ENCODE measurements around the gene LRIF1. TPM values are rescaled to one million over a fixed set of nuclear protein-coding genes. Genes with fewer than 3 reads are reported as not detected.
"Not testable (repeated sequence)": the region's sequence is repeated elsewhere in the genome, so short reads cannot be mapped to it uniquely, and the experiment has no call there.

LRIF1 gene
- total RNA-seq, 6 donors from 2014 or later: 2.6 to 15.3 (median 7.2) TPM

GRCh38 chr1:110951161-110951560 is 12.6 kb downstream of the LRIF1 start:
- no peak overlapping the region for H3K27ac ChIP-seq
- no peaks in the 10 kb centered on the region for H3K27me3 ChIP-seq
- H3K9me3 ChIP-seq: peaks cover 0 to 3% (median 0%) of the 10 kb centered on the region in 4 donors
- H3K36me3 ChIP-seq: peaks cover 0 to 50% (median 18%) of the 10 kb centered on the region in 4 donors
- no peak overlapping the region for H3K4me3 ChIP-seq
- H3K4me1 ChIP-seq: no peaks in the 10 kb centered on the region
- WGBS, 2 donors: 77 to 79% methylated on average over 1 of the region's 1 CpG
- TF ChIP-seq POLR2A (IDR thresholded peaks at IDR 0.05): no peak
- no peak for TF ChIP-seq CTCF (IDR thresholded peaks at IDR 0.05)
- no peak for TF ChIP-seq POLR2AphosphoS5 (IDR thresholded peaks at IDR 0.05)
- TF ChIP-seq EP300 (IDR thresholded peaks at IDR 0.05): no peak
- ATAC-seq (ENCODE audit: low FRiP score in 2 of 2) (no peak), DNase-seq (no peak)

GRCh38 chr1:110948038-110948810 is 15.5 kb downstream of the LRIF1 start:
- TF ChIP-seq CTCF (IDR thresholded peaks at IDR 0.05) (no peak), POLR2A (IDR thresholded peaks at IDR 0.05) (no peak), EP300 (IDR thresholded peaks at IDR 0.05) (no peak), POLR2AphosphoS5 (IDR thresholded peaks at IDR 0.05) (no peak)
- no peak overlapping the region for H3K27ac ChIP-seq
- 86 to 92% methylated on average over 10 of the region's 10 CpGs for WGBS, 2 donors
- DNase-seq (no peak), ATAC-seq (ENCODE audit: low FRiP score in 2 of 2) (no peak)
- H3K36me3 ChIP-seq: peaks cover 0 to 54% (median 18%) of the 10 kb centered on the region in 4 donors
- no peak overlapping the region for H3K4me3 ChIP-seq
- H3K4me1 ChIP-seq: no peaks in the 10 kb centered on the region
- H3K9me3 ChIP-seq: no peaks in the 10 kb centered on the region
- no peaks in the 10 kb centered on the region for H3K27me3 ChIP-seq

- DNase-seq (no peak), ATAC-seq (ENCODE audit: low FRiP score in 2 of 2) (no peak)
- peaks cover 0 to 36% (median 14%) of the 10 kb centered on the region in 4 donors for H3K36me3 ChIP-seq
- TF ChIP-seq POLR2AphosphoS5 (IDR thresholded peaks at IDR 0.05): no peak
- TF ChIP-seq EP300 (IDR thresholded peaks at IDR 0.05): no peak
- TF ChIP-seq POLR2A (IDR thresholded peaks at IDR 0.05): no peak
- TF ChIP-seq CTCF (IDR thresholded peaks at IDR 0.05): no peak
- H3K4me3 ChIP-seq: no peak overlapping the region
- no peaks in the 10 kb centered on the region for H3K4me1 ChIP-seq
- no peaks in the 10 kb centered on the region for H3K9me3 ChIP-seq
- H3K27ac ChIP-seq: no peak overlapping the region
- WGBS, 2 donors: 95 to 98% methylated on average over 2 of the region's 2 CpGs
- H3K27me3 ChIP-seq: no peaks in the 10 kb centered on the region
Observed at GRCh38 chr1:110945626-110946025, 18.1 kb downstream of the LRIF1 start.

GRCh38 chr1:110944806-110945205 is 18.9 kb downstream of the LRIF1 start:
- ATAC-seq (ENCODE audit: low FRiP score in 2 of 2): no peak
- H3K36me3 ChIP-seq: peaks cover 0 to 33% (median 12%) of the 10 kb centered on the region in 4 donors
- TF ChIP-seq POLR2AphosphoS5 (IDR thresholded peaks at IDR 0.05) (no peak), CTCF (IDR thresholded peaks at IDR 0.05) (no peak), EP300 (IDR thresholded peaks at IDR 0.05) (no peak), POLR2A (IDR thresholded peaks at IDR 0.05) (no peak)
- H3K4me1 ChIP-seq: no peaks in the 10 kb centered on the region
- no peak overlapping the region for H3K27ac ChIP-seq
- no peak for DNase-seq
- 60 to 61% methylated on average over 3 of the region's 3 CpGs for WGBS, 2 donors
- H3K27me3 ChIP-seq: no peaks in the 10 kb centered on the region
- H3K4me3 ChIP-seq: no peak overlapping the region
- no peaks in the 10 kb centered on the region for H3K9me3 ChIP-seq

- DNase-seq (no peak), ATAC-seq (ENCODE audit: low FRiP score in 2 of 2) (no peak)
- Histone ChIP-seq H3K9me3 (peaks cover 0 to 9% (median 0%) of the 10 kb centered on the region in 4 donors), H3K4me3 (no peak overlapping the region), H3K27me3 (no peaks in the 10 kb centered on the region), H3K4me1 (no peaks in the 10 kb centered on the region), H3K27ac (no peak overlapping the region), H3K36me3 (no peaks in the 10 kb centered on the region)
- 83 to 87% methylated on average over 1 of the region's 1 CpG for WGBS, 2 donors
- TF ChIP-seq POLR2A (IDR thresholded peaks at IDR 0.05) (no peak), CTCF (IDR thresholded peaks at IDR 0.05) (no peak), POLR2AphosphoS5 (IDR thresholded peaks at IDR 0.05) (no peak), EP300 (IDR thresholded peaks at IDR 0.05) (no peak)
Observed at GRCh38 chr1:110936567-110936966, 27.2 kb downstream of the LRIF1 start.

GRCh38 chr1:110931097-110931496 is 32.6 kb downstream of the LRIF1 start:
- H3K4me3 ChIP-seq; DNase-seq; H3K36me3 ChIP-seq; H3K27ac ChIP-seq; H3K27me3 ChIP-seq; ATAC-seq (ENCODE audit: low FRiP score in 2 of 2); H3K9me3 ChIP-seq; H3K4me1 ChIP-seq: not testable (repeated sequence)
- 70 to 100% methylated on average over 3 of the region's 3 CpGs for WGBS, 2 donors
